Erythroblast (primary cell): ENCODE data around the gene ZNF330.

Experiments
- GATA1 ChIP-seq: IDR thresholded peaks from 2 replicates; pipeline ENCODE4 v1.6.1; 2011; ENCODE audit warnings: low read depth, mild to moderate bottlenecking, control low read depth, low read length, moderate library complexity
- POLR2A ChIP-seq: IDR thresholded peaks from 2 replicates; pipeline ENCODE4 v1.6.1; 2011; ENCODE audit warnings: mild to moderate bottlenecking, low read length

- TF ChIP-seq POLR2A: no peak
- no peak for TF ChIP-seq GATA1
These were observed 20.0 kb downstream of the ZNF330 start for GRCh38 chr4:141240671-141241070.
